Fibroblast of lung (primary cell): ENCODE data around the gene RGS5. TPM values are rescaled to one million over a fixed set of nuclear protein-coding genes. Genes with fewer than 3 reads are reported as not detected.

ENCODE experiments used
- DNase-seq, 2 donors: peaks; one replicate each; pipeline versions ENCODE4 v3.0.0 to v3.0.0-alpha.2; 2010; ENCODE audit warnings: low read depth in 2 of 2
- H2AFZ ChIP-seq: 2 replicates; pipeline ENCODE4 v1.5.1; 2012; ENCODE audit warnings: low read length, control low read depth, inconsistent platforms
- H3K27ac ChIP-seq: 2 replicates; pipeline ENCODE4 v1.5.1; 2011; ENCODE audit warnings: low read length, control low read depth; ENCODE audit not compliant: insufficient read depth
- H3K27me3 ChIP-seq: 2 replicates; pipeline ENCODE4 v1.5.1; 2011; ENCODE audit warnings: mild to moderate bottlenecking, low read length; ENCODE audit not compliant: control insufficient read depth, insufficient read depth
- H3K36me3 ChIP-seq: 2 replicates; pipeline ENCODE4 v1.5.1; 2011; ENCODE audit warnings: low read length; ENCODE audit not compliant: control insufficient read depth, insufficient read depth
- H3K4me1 ChIP-seq: 2 replicates; pipeline ENCODE4 v1.5.1; 2011; ENCODE audit warnings: low read length; ENCODE audit not compliant: control insufficient read depth, insufficient read depth; ENCODE audit errors: extremely low read depth
- H3K4me2 ChIP-seq: 2 replicates; pipeline ENCODE4 v1.5.1; 2011; ENCODE audit warnings: low read length, control low read depth; ENCODE audit not compliant: insufficient read depth; ENCODE audit errors: extremely low read depth
- H3K4me3 ChIP-seq, 4 experiments: fragments of 200-600 bp in 1 of 4; sonication (generic) in 1 of 4; replicated peaks in 1 of 4; 2 replicates each; pipeline ENCODE4 v1.5.1; 2011 to 2016; ENCODE audit warnings: low read length in 4 of 4, low read depth in 3 of 4, mild to moderate bottlenecking in 3 of 4, control low read depth in 2 of 4, inconsistent platforms in 1 of 4, mixed read lengths in 1 of 4; ENCODE audit not compliant: insufficient read depth in 1 of 4; ENCODE audit errors: control extremely low read depth in 1 of 4
- H3K79me2 ChIP-seq: 2 replicates; pipeline ENCODE4 v1.5.1; 2012; ENCODE audit warnings: mild to moderate bottlenecking, low read length, inconsistent platforms; ENCODE audit not compliant: control insufficient read depth, insufficient read depth
- H3K9ac ChIP-seq: 2 replicates; pipeline ENCODE4 v1.5.1; 2011; ENCODE audit warnings: mild to moderate bottlenecking, low read length, control low read depth; ENCODE audit not compliant: insufficient read depth
- H3K9me3 ChIP-seq: 2 replicates; pipeline ENCODE4 v1.5.1; 2012; ENCODE audit warnings: low read depth, low read length; ENCODE audit not compliant: control insufficient read depth, insufficient read depth
- H4K20me1 ChIP-seq: 2 replicates; pipeline ENCODE4 v1.5.1; 2011; ENCODE audit warnings: low read length; ENCODE audit not compliant: control insufficient read depth, insufficient read depth; ENCODE audit errors: extremely low read depth
- CTCF ChIP-seq, 2 donors: IDR thresholded peaks in 1 of 2; conservative IDR thresholded peaks in 1 of 2; 1 replicate in 1 of 2; 2 replicates in 1 of 2; pipeline ENCODE4 v1.5.1; 2011 to 2012; ENCODE audit warnings: low read length in 2 of 2, control low read depth in 1 of 2, inconsistent platforms in 1 of 2, low read depth in 1 of 2, mild to moderate bottlenecking in 1 of 2
- EZH2 ChIP-seq: IDR thresholded peaks from 2 replicates; pipeline ENCODE4 v1.5.1; 2012; ENCODE audit warnings: low read length, control low read depth, mild to moderate bottlenecking; ENCODE audit errors: missing control alignments
- polyA plus RNA-seq, 2 donors: library from polyadenylated mRNA; depleted of rRNA in 1 of 2; stranded (reverse) in 1 of 2; unstranded in 1 of 2; fragments of >200 nt; gene quantifications; 2 replicates each; pipeline ENCODE4 v1.2.1, GENCODE V29; 2011 to 2012; ENCODE audit warnings: missing spikeins in 1 of 2
- total RNA-seq: library from RNA; depleted of rRNA; stranded (reverse); fragments of >200 nt; gene quantifications from 2 replicates; pipeline ENCODE4 v1.2.1, GENCODE V29; 2014

Gene RGS5
- total and polyA plus RNA-seq, 2 donors (not counting 1 experiment from before 2014, with no cell fraction given), result 6.6 to 12.3 TPM

GRCh38 chr1:163130225-163130856 lies 72.4 kb downstream of the RGS5 start:
- Histone ChIP-seq H2AFZ (no peak overlapping the region), H4K20me1 (no peaks in the 10 kb centered on the region), H3K79me2 (no peaks in the 10 kb centered on the region), H3K4me1 (no peaks in the 10 kb centered on the region), H3K4me2 (no peak overlapping the region), H3K27ac (no peak overlapping the region), H3K9ac (no peak overlapping the region), H3K4me3 (no peak overlapping the region), H3K36me3 (no peaks in the 10 kb centered on the region), H3K27me3 (no peaks in the 10 kb centered on the region), H3K9me3 (no peaks in the 10 kb centered on the region)
- TF ChIP-seq CTCF (conservative IDR thresholded peaks at IDR 0.05 in 1 of 2, IDR thresholded peaks at IDR 0.05 in 1 of 2; ENCODE audit: low read depth in 1 of 2, low read length in 2 of 2) (no peak), EZH2 (no peak)
- peak; percentile 23 to 34 for DNase-seq

- Histone ChIP-seq H3K4me3 (no peak overlapping the region), H3K9me3 (no peaks in the 10 kb centered on the region), H2AFZ (no peak overlapping the region), H3K9ac (no peak overlapping the region), H3K27ac (no peak overlapping the region), H3K4me1 (no peaks in the 10 kb centered on the region), H4K20me1 (no peaks in the 10 kb centered on the region), H3K27me3 (no peaks in the 10 kb centered on the region), H3K4me2 (no peak overlapping the region), H3K79me2 (no peaks in the 10 kb centered on the region), H3K36me3 (no peaks in the 10 kb centered on the region)
- DNase-seq, result no peak
- TF ChIP-seq CTCF (conservative IDR thresholded peaks at IDR 0.05 in 1 of 2, IDR thresholded peaks at IDR 0.05 in 1 of 2; ENCODE audit: low read depth in 1 of 2, low read length in 2 of 2) (no peak), EZH2 (no peak)
Measured at GRCh38 chr1:163128282-163128681, 74.4 kb downstream of the RGS5 start.

DNA sequence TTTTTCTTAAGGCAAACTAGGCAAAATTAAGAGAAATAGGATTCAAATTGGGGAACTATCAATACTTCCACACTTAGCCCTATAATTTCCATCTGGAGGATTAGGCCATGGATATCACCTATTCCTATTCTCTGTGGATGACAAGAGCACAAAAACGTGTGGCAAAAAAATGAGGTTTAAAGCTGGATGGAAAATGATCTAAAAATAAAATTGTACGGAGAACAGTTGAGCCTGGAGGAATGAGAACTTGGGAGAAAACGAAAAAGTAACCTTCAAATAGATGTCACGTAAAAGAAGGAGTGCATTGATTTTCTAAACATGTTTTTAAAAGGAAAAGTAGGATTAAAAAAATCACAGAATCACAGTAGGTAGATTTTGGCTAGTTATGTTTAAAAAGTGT lies 77.9 kb downstream of the RGS5 start:
- no peak overlapping the region for H3K9ac ChIP-seq
- TF ChIP-seq EZH2, result no peak
- TF ChIP-seq CTCF (conservative IDR thresholded peaks at IDR 0.05 in 1 of 2, IDR thresholded peaks at IDR 0.05 in 1 of 2; ENCODE audit: low read depth in 1 of 2, low read length in 2 of 2), result no peak
- no peak overlapping the region for H3K4me2 ChIP-seq
- no peaks in the 10 kb centered on the region for H3K36me3 ChIP-seq
- no peak overlapping the region for H3K4me3 ChIP-seq
- DNase-seq, result no peak
- no peaks in the 10 kb centered on the region for H3K9me3 ChIP-seq
- no peaks in the 10 kb centered on the region for H4K20me1 ChIP-seq
- H3K4me1 ChIP-seq, result no peaks in the 10 kb centered on the region
- H3K79me2 ChIP-seq, result no peaks in the 10 kb centered on the region
- H3K27ac ChIP-seq, result no peak overlapping the region
- H3K27me3 ChIP-seq, result no peaks in the 10 kb centered on the region
- no peak overlapping the region for H2AFZ ChIP-seq
